ENCODE data around the gene CHKB.
A peak's percentile ranks its signal among the peaks of the same experiment; 100 is the strongest.

CHKB gene

GRCh38 chr22:50547263-50547985, 35.2 kb downstream of the CHKB start:
- no peak for DNase-seq
- Histone ChIP-seq H3K9me3 (ENCODE audit: severe bottlenecking) (no peaks in the 10 kb centered on the region), H3K4me3 (ENCODE audit: low read depth, low read length) (no peak overlapping the region), H3K36me3 (no peaks in the 10 kb centered on the region), H3K27ac (no peak overlapping the region), H3K27me3 (ENCODE audit: insufficient read depth, low read depth, severe bottlenecking) (no peaks in the 10 kb centered on the region)
- no peak for TF ChIP-seq CTCF (IDR thresholded peaks at IDR 0.05; ENCODE audit: low read depth, low read length)

DNA sequence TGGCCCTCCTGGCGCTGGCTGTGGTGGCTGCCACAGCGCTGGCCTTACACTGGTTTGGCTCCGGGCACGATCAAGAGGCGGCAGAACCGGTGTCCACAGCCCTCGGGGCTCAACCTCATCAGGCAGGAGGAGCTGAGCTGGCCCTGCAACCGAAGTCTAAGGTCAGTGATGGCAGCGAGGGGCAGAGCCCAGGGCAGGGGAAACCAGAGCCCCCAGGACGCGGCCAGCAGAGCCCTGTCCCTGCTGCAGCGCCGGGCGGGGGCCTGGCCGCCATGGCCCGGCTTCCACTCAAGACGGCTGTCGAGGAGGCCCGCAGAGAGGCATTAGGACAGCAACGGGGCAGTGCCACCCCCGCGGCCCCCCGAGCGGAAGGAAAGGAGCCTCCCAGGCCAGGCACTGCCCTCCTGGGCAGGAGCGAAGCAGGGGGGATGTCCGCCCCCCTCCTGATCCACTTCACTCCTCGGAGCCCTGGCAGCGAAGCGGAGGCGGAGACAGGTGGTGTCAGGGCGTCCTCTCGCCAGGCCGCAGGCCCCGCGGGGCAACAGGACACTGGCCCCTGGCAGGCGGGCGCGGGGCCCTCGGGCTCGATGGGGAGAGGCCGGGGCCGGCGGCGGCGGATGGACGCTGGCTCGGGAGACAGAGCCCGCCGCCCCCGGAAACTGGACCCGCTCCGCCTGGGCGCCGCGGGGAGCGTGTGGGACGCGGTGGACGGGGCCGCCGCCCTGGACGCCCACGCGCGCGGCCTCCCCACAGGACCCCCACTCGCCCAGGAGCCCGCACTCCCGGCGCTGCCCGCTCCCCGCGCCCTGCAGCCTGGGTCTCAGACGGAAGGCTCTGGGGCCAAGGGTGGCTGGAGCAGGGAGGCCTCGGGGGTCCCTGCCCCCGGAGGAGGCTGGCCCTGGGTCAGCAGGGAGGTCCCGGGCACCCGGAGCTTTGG, 36.1 kb downstream of the CHKB start:
- no peaks in the 10 kb centered on the region for H3K27me3 ChIP-seq (ENCODE audit: insufficient read depth, low read depth, severe bottlenecking)
- TF ChIP-seq CTCF (IDR thresholded peaks at IDR 0.05; ENCODE audit: low read depth, low read length), result no peak
- no peak overlapping the region for H3K4me3 ChIP-seq (ENCODE audit: low read depth, low read length)
- no peaks in the 10 kb centered on the region for H3K9me3 ChIP-seq (ENCODE audit: severe bottlenecking)
- H3K36me3 ChIP-seq, result no peaks in the 10 kb centered on the region
- H3K27ac ChIP-seq, result no peak overlapping the region
- DNase-seq, result no peak

- Histone ChIP-seq H3K4me3 (ENCODE audit: low read depth, low read length) (no peak within 1 kb of the TSS), H3K27ac (no peak within 1 kb of the TSS), H3K36me3 (no peaks in the 10 kb centered on the region), H3K27me3 (ENCODE audit: insufficient read depth, low read depth, severe bottlenecking) (no peaks in the 10 kb centered on the region), H3K9me3 (ENCODE audit: severe bottlenecking) (no peaks in the 10 kb centered on the region)
- DNase-seq, result no peak
- TF ChIP-seq CTCF (IDR thresholded peaks at IDR 0.05; ENCODE audit: low read depth, low read length), result no peak
These were observed 36.9 kb downstream of the CHKB start, which contains the start of gene KLHDC7B for GRCh38 chr22:50545522-50546325. Gene KLHDC7B (plus strand): TSS chr22:50545899. CDS start chr22:50546244, 345 bp downstream.

- Histone ChIP-seq H3K4me3 (ENCODE audit: low read depth, low read length) (no peak overlapping the region), H3K9me3 (ENCODE audit: severe bottlenecking) (no peaks in the 10 kb centered on the region), H3K27ac (no peak overlapping the region), H3K27me3 (ENCODE audit: insufficient read depth, low read depth, severe bottlenecking) (no peaks in the 10 kb centered on the region), H3K36me3 (no peaks in the 10 kb centered on the region)
- TF ChIP-seq CTCF (IDR thresholded peaks at IDR 0.05; ENCODE audit: low read depth, low read length), result no peak
- no peak for DNase-seq
These were observed 37.8 kb downstream of the CHKB start for GRCh38 chr22:50544746-50545253.

GRCh38 chr22:50544078-50544745, 38.4 kb downstream of the CHKB start:
- DNase-seq, result peak; percentile 69
- TF ChIP-seq CTCF (IDR thresholded peaks at IDR 0.05; ENCODE audit: low read depth, low read length), result peak; percentile 67
- no peaks in the 10 kb centered on the region for H3K9me3 ChIP-seq (ENCODE audit: severe bottlenecking)

More at GRCh38 chr22:50544078-50544745, 38.4 kb downstream of the CHKB start:
- peak overlapping the region; percentile 33 for H3K4me3 ChIP-seq (ENCODE audit: low read depth, low read length)
- no peak overlapping the region for H3K27ac ChIP-seq
- H3K27me3 ChIP-seq (ENCODE audit: insufficient read depth, low read depth, severe bottlenecking), result no peaks in the 10 kb centered on the region
- H3K36me3 ChIP-seq, result no peaks in the 10 kb centered on the region

All from WERI-Rb-1 (cell line).